Hypothalamus (tissue), 51 donors: ENCODE measurements around the gene DBX2.
A peak's percentile ranks its signal among the peaks of the same experiment; 100 is the strongest.
"Not testable (repeated sequence)": the region's sequence is repeated elsewhere in the genome, so short reads cannot be mapped to it uniquely, and the experiment has no call there.

Experiments
- DNase-seq, 51 donors: peaks; one replicate each; lab custom pipeline; 2025; lab: John Stamatoyannopoulos, UW

The DBX2 gene

GRCh38 chr12:45050751-45051571 lies at the start of gene DBX2:
DBX2 (minus strand) TSS chr12:45051099; CDS start chr12:45050927, 172 bp downstream.
- DNase-seq = peak in 27 of 51 donors; percentile 7 to 66 (median 40)

- DNase-seq = no peak
Observed at GRCh38 chr12:45098766-45099165, 47.9 kb upstream of the DBX2 start.

DNA sequence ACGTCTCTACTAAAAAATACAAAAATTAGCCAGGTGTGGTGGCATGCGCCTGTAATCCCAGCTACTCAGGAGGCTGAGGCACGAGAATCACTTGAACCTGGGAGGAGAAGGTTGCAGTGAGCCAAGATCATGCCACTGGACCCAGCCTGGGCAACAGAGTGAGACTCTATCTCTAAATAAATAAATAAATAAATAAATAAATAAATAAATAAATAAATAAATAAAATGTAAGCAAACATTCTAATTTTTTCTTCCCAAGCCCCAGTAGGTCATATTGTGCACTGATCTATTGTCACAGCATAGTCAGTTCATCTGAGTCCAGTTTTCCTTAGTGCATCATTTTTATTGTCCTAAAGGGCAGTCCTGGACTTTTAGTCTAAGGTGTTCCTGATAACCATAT lies 44.5 kb upstream of the DBX2 start:
- not testable (repeated sequence) for DNase-seq

DNA sequence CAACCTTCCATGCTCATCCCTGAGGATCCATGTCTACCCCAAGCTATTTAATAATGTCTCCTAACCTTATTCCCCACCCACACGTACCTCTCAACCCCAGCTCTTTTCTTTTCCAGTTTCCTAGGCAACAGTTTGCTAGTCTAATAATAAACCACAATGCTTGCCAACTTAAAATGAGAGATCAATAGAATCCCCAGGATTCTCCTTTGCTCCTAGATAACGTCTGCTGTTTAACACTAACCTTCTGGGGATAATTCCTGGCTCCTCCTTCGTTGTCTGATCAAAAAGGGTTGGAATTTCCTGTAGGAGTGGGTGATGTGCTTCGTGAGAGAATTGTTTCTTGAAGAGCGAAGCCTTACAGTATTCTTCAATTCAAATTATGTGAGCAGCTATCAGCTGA lies 42.2 kb upstream of the DBX2 start:
- peak in 1 of 51 donors; percentile 8 for DNase-seq

- peak in 1 of 51 donors; percentile 9 for DNase-seq
Observed at GRCh38 chr12:45089411-45090075, 38.6 kb upstream of the DBX2 start.

- DNase-seq = no peak
Observed at GRCh38 chr12:45088608-45089007, 37.7 kb upstream of the DBX2 start.

- not testable (repeated sequence) for DNase-seq
Observed at GRCh38 chr12:45084248-45084647, 33.3 kb upstream of the DBX2 start.

- peak in 4 of 51 donors; percentile 1 to 18 (median 12) for DNase-seq
Observed at GRCh38 chr12:45077251-45077650, 26.4 kb upstream of the DBX2 start.

DNA sequence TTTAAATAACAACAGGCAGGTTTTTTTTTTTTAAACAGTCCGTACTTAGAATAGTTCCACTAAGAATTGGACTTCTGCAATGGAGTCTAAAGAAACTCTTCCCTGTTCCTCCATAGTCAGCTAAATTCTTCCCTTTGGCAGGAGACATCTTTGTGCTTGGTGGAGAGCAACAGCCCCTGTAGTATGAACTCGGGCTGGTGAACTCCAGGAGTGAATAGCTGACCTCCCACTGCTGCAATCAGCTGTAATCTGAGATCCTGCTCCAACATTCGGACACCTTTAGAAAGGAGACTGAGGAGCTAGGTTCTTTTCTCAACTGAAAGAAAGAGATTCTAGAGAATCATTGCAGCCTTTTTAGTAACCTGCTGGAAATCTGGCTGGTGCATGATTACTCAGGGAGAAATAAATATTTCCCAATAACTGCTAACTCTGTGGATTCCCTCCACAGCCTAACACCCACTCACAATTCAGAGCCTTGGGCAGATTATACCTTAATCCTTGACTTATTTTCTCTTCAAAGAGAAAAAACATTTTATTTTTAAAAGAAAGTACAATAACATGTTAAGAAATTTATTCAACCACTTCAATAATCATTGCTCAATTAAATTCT lies 25.6 kb upstream of the DBX2 start:
- DNase-seq = no peak

DNA sequence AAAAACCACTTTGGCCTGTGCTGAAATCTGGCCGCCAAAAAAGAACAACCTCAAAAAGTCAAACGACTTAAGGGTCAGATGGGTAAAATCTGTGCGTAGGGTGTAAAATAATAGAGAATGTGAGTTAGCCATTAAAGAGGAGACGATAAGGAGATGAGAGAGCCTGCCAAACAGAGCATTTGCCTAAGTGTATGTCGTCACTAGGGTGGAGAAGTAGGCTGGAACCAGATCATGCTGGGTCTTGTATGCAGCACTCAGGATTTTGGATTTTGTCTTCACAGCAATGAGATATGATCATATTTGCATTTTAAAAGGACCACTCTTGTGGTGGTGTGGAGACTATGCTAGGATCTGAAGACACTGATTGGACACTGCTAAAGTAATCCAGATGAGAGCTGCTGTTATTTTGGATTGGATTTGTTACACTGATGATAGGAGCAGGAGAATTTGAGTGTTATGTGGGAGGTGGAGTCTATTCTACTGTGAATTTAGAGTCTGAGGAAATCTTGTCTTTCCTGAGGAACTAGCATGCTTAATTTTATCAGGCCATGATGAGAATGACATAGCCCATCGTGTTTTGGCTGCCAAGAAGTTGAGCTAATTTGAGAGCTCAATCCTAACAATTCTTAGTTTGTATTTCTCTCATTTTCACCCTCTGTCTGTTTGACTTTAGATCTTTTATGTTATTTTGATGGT lies 24.8 kb upstream of the DBX2 start:
- no peak for DNase-seq

GRCh38 chr12:45065125-45065626 lies 14.3 kb upstream of the DBX2 start:
- no peak for DNase-seq

GRCh38 chr12:45060976-45061375 lies 10.1 kb upstream of the DBX2 start:
- DNase-seq = no peak

GRCh38 chr12:45051572-45052125 lies 750 bp upstream of the DBX2 start:
- DNase-seq = no peak

- peak in 12 of 51 donors; percentile 0 to 47 (median 10) for DNase-seq
Observed at GRCh38 chr12:45049912-45050750, 768 bp downstream of the DBX2 start.

GRCh38 chr12:45042599-45042998 lies 8.3 kb downstream of the DBX2 start:
- no peak for DNase-seq

DNA sequence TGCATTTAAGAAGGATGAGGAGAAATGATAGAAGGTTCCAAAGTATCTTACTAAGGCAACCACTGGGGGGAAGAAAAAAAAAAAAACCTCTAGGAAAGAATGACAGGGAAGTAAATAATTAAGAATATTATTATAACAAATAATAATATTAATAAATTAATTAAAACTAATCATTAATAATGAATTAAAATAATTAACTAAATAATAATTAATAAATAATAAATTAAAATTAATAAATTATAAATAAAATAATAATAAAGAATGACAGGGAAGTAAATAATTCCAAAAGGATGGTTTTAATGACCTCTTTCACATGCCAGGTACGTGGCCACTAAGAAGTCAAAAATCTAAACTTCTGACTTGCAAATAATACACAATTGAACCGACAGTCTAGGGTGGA lies 9.9 kb downstream of the DBX2 start:
- no peak for DNase-seq

- no peak for DNase-seq
Observed at GRCh38 chr12:45039757-45040156, 11.1 kb downstream of the DBX2 start.

- DNase-seq = peak in 17 of 51 donors; percentile 1 to 35 (median 8)
Observed at GRCh38 chr12:45034861-45035265, 16.0 kb downstream of the DBX2 start.

- no peak for DNase-seq
Observed at GRCh38 chr12:45017916-45018315, 33.0 kb downstream of the DBX2 start.
